Mesendoderm (in vitro differentiated cells): ENCODE data around the gene SH3BP1.

Source experiments
- DNase-seq: peaks from one replicate; pipeline ENCODE4 v3.0.0; 2013
- H2AK5ac ChIP-seq: 2 replicates; pipeline ENCODE4 v1.6.1; 2013; ENCODE audit warnings: low read length, inconsistent platforms
- H2BK120ac ChIP-seq: 2 replicates; pipeline ENCODE4 v1.6.1; 2013; ENCODE audit warnings: low read depth, mild to moderate bottlenecking, low read length, moderate library complexity, mixed read lengths
- H2BK15ac ChIP-seq: replicated peaks from 2 replicates; pipeline ENCODE4 v1.6.1; 2013; ENCODE audit warnings: low read depth, mild to moderate bottlenecking, moderate library complexity
- H2BK5ac ChIP-seq: 2 replicates; pipeline ENCODE4 v1.6.1; 2013; ENCODE audit warnings: low read length, inconsistent platforms
- H3K18ac ChIP-seq: 2 replicates; pipeline ENCODE4 v1.6.1; 2013; ENCODE audit warnings: mild to moderate bottlenecking, low read length, mixed read lengths
- H3K23ac ChIP-seq: one replicate; pipeline ENCODE4 v1.6.1; 2013; ENCODE audit warnings: low read length
- H3K27ac ChIP-seq: 2 replicates; pipeline ENCODE4 v1.5.1; 2013; ENCODE audit warnings: low read depth, mild to moderate bottlenecking, inconsistent platforms, low read length, moderate library complexity
- H3K27me3 ChIP-seq: 2 replicates; pipeline ENCODE4 v1.6.1; 2013; ENCODE audit warnings: low read length, control low read depth, mild to moderate bottlenecking, inconsistent platforms; ENCODE audit not compliant: insufficient read depth, poor library complexity
- H3K36me3 ChIP-seq: 2 replicates; pipeline ENCODE4 v1.6.1; 2013; ENCODE audit warnings: low read length, inconsistent platforms; ENCODE audit not compliant: control insufficient read depth, insufficient read depth
- H3K4ac ChIP-seq: one replicate; pipeline ENCODE4 v1.6.1; 2013; ENCODE audit warnings: low read depth, mild to moderate bottlenecking, low read length, moderate library complexity
- H3K4me1 ChIP-seq: 2 replicates; pipeline ENCODE4 v1.6.1; 2013; ENCODE audit warnings: low read depth, low read length, inconsistent platforms; ENCODE audit not compliant: control insufficient read depth
- H3K4me2 ChIP-seq: 2 replicates; pipeline ENCODE4 v1.6.1; 2013; ENCODE audit warnings: low read length
- H3K4me3 ChIP-seq: 2 replicates; pipeline ENCODE4 v1.5.1; 2013; ENCODE audit warnings: mild to moderate bottlenecking, low read length
- H3K56ac ChIP-seq: one replicate; pipeline ENCODE4 v1.6.1; 2013; ENCODE audit warnings: low read length
- H3K79me1 ChIP-seq: 2 replicates; pipeline ENCODE4 v1.6.1; 2013; ENCODE audit warnings: low read length, inconsistent platforms
- H3K79me2 ChIP-seq: 2 replicates; pipeline ENCODE4 v1.6.1; 2013; ENCODE audit warnings: mild to moderate bottlenecking, low read length; ENCODE audit not compliant: control insufficient read depth, insufficient read depth
- H3K9ac ChIP-seq: 2 replicates; pipeline ENCODE4 v1.6.1; 2013; ENCODE audit warnings: low read length, inconsistent platforms
- H4K5ac ChIP-seq: one replicate; pipeline ENCODE4 v1.6.1; 2013; ENCODE audit warnings: low read length
- H4K8ac ChIP-seq: one replicate; pipeline ENCODE4 v1.6.1; 2013; ENCODE audit warnings: low read depth, mild to moderate bottlenecking, control low read depth, low read length, moderate library complexity
- WGBS: extraction: QIAGEN DNeasy Blood & Tissue Kit; methylation state at CpG from one replicate; pipeline ENCODE4 v1.1.7; 2013; ENCODE audit warnings: low lambda C conversion rate, missing lambda C conversion rate; ENCODE audit not compliant: insufficient coverage; ENCODE audit errors: extremely low coverage; 5-methylcytosine and 5-hydroxymethylcytosine counted together

The SH3BP1 gene

GRCh38 chr22:37610480-37611129, 28.9 kb upstream of the SH3BP1 start:
- Histone ChIP-seq H3K27me3 (no peaks in the 10 kb centered on the region), H3K4ac (no peak overlapping the region), H2BK5ac (no peak overlapping the region), H2BK15ac (no peak overlapping the region), H3K4me1 (no peaks in the 10 kb centered on the region), H3K27ac (no peak overlapping the region), H4K5ac (no peak overlapping the region), H3K79me1 (peaks cover 7% of the 10 kb centered on the region), H3K36me3 (peaks cover 4% of the 10 kb centered on the region), H2AK5ac (no peak overlapping the region), H3K79me2 (peaks cover 4% of the 10 kb centered on the region), H3K4me2 (no peak overlapping the region), H3K56ac (peak overlapping the region; percentile 5), H4K8ac (no peak overlapping the region), H3K23ac (no peak overlapping the region), H3K4me3 (no peak overlapping the region), H3K18ac (no peak overlapping the region), H2BK120ac (no peak overlapping the region), H3K9ac (no peak overlapping the region)
- DNase-seq, result no peak
- no CpG with 5 or more reads among the region's 15 CpGs for WGBS

DNA sequence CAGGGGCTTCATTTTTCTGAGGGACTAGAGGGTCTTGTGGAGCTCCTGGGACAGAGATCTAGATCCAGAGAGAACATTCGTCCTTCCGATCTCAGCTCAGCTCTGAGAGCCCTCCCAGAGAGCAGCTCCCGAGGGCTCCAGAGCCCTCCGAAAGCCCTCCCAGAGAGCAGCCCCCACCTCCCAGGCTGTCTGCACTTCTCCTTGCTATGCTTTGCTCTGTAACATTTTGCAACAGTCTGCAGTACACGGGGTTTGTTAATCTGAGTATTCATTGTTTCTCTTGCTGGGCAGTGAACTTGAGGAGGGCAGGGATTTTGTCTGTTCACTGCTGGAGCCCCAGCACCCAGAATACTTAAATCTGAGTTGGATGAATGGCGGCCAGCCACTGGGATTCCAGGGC, 28.3 kb upstream of the SH3BP1 start:
- Histone ChIP-seq H2AK5ac (no peak overlapping the region), H3K23ac (no peak overlapping the region), H3K56ac (no peak overlapping the region), H2BK15ac (no peak overlapping the region), H3K18ac (no peak overlapping the region), H2BK120ac (no peak overlapping the region), H3K4me3 (no peak overlapping the region), H4K5ac (no peak overlapping the region), H3K27ac (no peak overlapping the region), H3K4me1 (no peaks in the 10 kb centered on the region), H3K27me3 (no peaks in the 10 kb centered on the region), H3K4me2 (no peak overlapping the region), H3K79me2 (peaks cover 4% of the 10 kb centered on the region), H3K9ac (no peak overlapping the region), H4K8ac (no peak overlapping the region), H3K4ac (no peak overlapping the region), H3K36me3 (peaks cover 4% of the 10 kb centered on the region), H3K79me1 (peaks cover 7% of the 10 kb centered on the region), H2BK5ac (no peak overlapping the region)
- DNase-seq, result no peak
- WGBS, result no CpG with 5 or more reads among the region's 6 CpGs

DNA sequence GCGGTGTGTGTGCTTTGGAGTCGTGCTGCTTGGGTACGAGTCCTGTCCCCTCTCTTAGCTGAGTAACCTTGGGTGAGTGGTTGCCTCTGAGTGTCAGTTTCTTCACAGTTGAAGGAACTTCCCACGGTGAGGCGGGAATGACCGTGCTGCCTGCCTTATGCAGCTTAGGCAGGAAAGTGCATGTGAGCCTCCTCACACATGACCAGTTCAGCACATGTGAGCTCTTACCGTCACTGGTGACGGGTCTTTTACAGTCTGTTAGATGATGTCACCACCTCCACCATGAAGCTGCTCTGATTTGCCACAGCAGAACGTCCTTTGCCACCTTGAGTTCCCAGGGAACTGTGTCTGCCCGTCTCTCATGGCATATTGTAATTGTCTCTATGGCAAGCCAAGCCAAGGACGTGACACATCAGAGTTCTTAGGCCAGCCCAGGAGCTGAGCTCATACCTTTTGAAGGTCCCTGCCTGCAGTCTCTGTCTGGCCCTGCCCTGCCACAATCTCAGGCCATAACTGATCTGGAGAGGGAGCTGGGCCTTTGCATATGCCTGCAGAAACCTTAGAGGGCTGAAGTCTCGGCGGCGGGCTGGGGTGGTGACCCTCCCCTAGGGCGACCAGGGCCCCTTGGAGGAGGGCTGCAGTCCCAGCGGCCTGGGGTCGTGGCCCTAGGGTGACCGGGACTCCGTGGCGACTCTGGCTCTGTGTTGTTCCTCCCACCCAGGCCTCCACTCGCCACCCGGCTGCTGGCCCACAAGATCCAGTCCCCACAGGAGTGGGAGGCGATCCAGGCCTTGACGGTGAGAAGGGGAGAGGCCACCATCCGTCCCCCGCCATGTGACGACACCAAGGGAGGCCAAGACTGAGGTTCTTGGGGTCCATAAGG, 23.0 kb upstream of the SH3BP1 start:
- WGBS, result no CpG with 5 or more reads among the region's 27 CpGs
- no peak overlapping the region for H3K23ac ChIP-seq
- no peak overlapping the region for H4K8ac ChIP-seq
- no peak overlapping the region for H2BK5ac ChIP-seq
- no peak overlapping the region for H2AK5ac ChIP-seq
- no peak overlapping the region for H3K56ac ChIP-seq
- no peak overlapping the region for H2BK120ac ChIP-seq
- no peaks in the 10 kb centered on the region for H3K79me2 ChIP-seq
- H3K4ac ChIP-seq, result no peak overlapping the region
- DNase-seq, result no peak
- H2BK15ac ChIP-seq, result no peak overlapping the region
- no peaks in the 10 kb centered on the region for H3K4me1 ChIP-seq
- no peak overlapping the region for H4K5ac ChIP-seq
- no peaks in the 10 kb centered on the region for H3K79me1 ChIP-seq
- H3K27me3 ChIP-seq, result no peaks in the 10 kb centered on the region
- no peak overlapping the region for H3K4me2 ChIP-seq
- peaks cover 7% of the 10 kb centered on the region for H3K36me3 ChIP-seq
- no peak overlapping the region for H3K18ac ChIP-seq
- H3K4me3 ChIP-seq, result no peak overlapping the region
- no peak overlapping the region for H3K27ac ChIP-seq
- H3K9ac ChIP-seq, result no peak overlapping the region

DNA sequence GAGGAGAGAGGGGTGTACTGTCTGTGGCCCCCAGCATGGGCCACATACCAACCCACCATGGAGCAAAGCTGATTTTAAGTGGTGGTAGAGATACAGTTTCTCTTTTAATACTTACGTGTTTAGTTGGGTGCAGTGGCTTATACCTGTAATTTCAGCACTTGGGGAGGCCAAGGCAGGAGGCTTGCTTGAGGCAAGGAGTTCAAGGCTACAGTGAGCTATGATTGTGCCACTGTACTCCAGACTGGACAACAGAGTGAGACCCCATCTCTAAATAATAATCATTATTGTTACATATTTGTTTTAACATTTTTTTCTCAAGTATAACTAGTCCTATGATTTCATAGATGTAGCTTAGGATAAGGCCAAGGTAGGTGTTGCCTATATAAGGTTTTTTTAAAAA, 22.0 kb upstream of the SH3BP1 start:
- H3K4me1 ChIP-seq, result no peaks in the 10 kb centered on the region
- H2BK5ac ChIP-seq, result no peak overlapping the region
- no peak overlapping the region for H2BK15ac ChIP-seq
- H2AK5ac ChIP-seq, result no peak overlapping the region
- H3K27ac ChIP-seq, result no peak overlapping the region
- no peaks in the 10 kb centered on the region for H3K79me2 ChIP-seq
- DNase-seq, result no peak
- H3K23ac ChIP-seq, result no peak overlapping the region
- no peaks in the 10 kb centered on the region for H3K27me3 ChIP-seq
- H3K9ac ChIP-seq, result no peak overlapping the region
- no peak overlapping the region for H3K18ac ChIP-seq
- H3K4me2 ChIP-seq, result no peak overlapping the region
- H3K4me3 ChIP-seq, result no peak overlapping the region
- no peak overlapping the region for H4K8ac ChIP-seq
- H2BK120ac ChIP-seq, result no peak overlapping the region
- H3K56ac ChIP-seq, result no peak overlapping the region
- H3K36me3 ChIP-seq, result peaks cover 7% of the 10 kb centered on the region
- no CpG with 5 or more reads among the region's 1 CpG for WGBS
- H3K4ac ChIP-seq, result no peak overlapping the region
- H3K79me1 ChIP-seq, result no peaks in the 10 kb centered on the region
- no peak overlapping the region for H4K5ac ChIP-seq

DNA sequence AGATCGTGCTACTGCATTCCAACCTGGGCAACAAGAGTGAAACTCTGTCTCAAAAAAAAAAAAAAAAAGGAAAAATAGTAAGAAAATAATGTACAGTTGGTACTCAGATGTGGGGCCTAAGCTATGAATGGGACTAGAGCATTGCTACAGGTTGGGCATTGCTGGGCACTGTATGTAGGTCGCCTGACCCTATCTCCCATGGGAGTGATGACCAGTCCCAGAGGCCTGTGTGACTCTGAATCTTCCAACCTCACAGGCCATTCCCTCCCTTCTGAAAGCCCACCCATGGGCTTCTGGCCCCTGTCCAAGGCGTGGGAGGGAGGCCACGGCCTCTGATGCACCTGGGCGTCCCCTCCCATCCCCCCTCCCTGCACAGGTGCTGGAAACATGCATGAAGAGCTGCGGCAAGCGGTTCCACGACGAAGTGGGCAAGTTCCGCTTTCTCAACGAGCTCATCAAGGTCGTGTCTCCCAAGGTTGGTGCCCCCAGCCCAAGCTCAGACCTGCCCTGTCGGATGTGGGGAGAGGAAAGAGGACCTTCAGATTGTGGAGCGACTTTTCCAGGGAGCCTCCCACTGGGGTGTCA, 21.3 kb upstream of the SH3BP1 start:
- Histone ChIP-seq H4K5ac (no peak overlapping the region), H3K79me2 (no peaks in the 10 kb centered on the region), H2BK120ac (no peak overlapping the region), H3K79me1 (no peaks in the 10 kb centered on the region), H3K9ac (no peak overlapping the region), H2BK15ac (no peak overlapping the region), H3K4ac (no peak overlapping the region), H3K56ac (no peak overlapping the region), H3K23ac (no peak overlapping the region), H3K27ac (no peak overlapping the region), H2AK5ac (no peak overlapping the region), H3K4me3 (no peak overlapping the region), H4K8ac (no peak overlapping the region), H2BK5ac (no peak overlapping the region), H3K4me2 (no peak overlapping the region), H3K18ac (no peak overlapping the region), H3K27me3 (no peaks in the 10 kb centered on the region), H3K36me3 (peaks cover 7% of the 10 kb centered on the region), H3K4me1 (no peaks in the 10 kb centered on the region)
- DNase-seq, result no peak
- no CpG with 5 or more reads among the region's 14 CpGs for WGBS
